Vagina (tissue), 2 donors: ENCODE measurements around the gene DBET.
"Not testable (repeated sequence)": the region's sequence is repeated elsewhere in the genome, so short reads cannot be mapped to it uniquely, and the experiment has no call there.

ENCODE experiments used
- CTCF ChIP-seq, 3 experiments: fragments of 450-650 bp in 2 of 3; fragments of 200-600 bp in 1 of 3; sonication (generic) in 1 of 3; IDR thresholded peaks; one replicate each; pipeline ENCODE4 v1.5.1; 2017 to 2019; ENCODE audit warnings: antibody characterized with exemption in 3 of 3, mild to moderate bottlenecking in 2 of 3, moderate library complexity in 2 of 3
- POLR2A ChIP-seq, 2 donors: fragments of 450-650 bp; IDR thresholded peaks; one replicate each; pipeline ENCODE4 v1.6.1; 2017; ENCODE audit warnings: antibody characterized with exemption in 2 of 2, mild to moderate bottlenecking in 2 of 2, moderate library complexity in 2 of 2
- POLR2AphosphoS5 ChIP-seq, 2 donors: sonication (generic); formaldehyde crosslinking; IDR thresholded peaks; one replicate each; pipeline ENCODE4 v1.9.0; 2017; ENCODE audit warnings: antibody characterized with exemption in 2 of 2, mild to moderate bottlenecking in 2 of 2, low read depth in 1 of 2; ENCODE audit not compliant: insufficient read depth in 1 of 2

DNA sequence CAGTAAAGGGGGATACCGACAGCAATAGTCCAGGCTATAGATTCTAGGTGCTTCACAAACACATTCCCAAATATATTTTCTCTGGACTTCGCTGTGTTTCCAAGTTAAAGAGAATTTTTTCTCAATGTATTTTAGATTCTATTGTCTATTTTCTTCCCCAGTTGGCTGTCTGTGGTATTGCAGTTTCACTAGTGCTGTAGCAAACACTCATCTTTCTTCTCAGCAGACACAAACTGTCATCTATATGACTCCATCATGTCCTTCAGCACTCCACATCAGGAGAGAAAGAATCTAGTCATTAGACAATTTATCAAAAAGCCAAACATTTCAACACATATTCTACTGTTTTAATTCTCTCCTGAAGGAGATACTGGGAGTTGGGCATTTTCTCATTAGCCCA is at the start of gene DBET:
- not testable (repeated sequence) for TF ChIP-seq CTCF (IDR thresholded peaks at IDR 0.05); POLR2A (IDR thresholded peaks at IDR 0.05); POLR2AphosphoS5 (IDR thresholded peaks at IDR 0.05; ENCODE audit: insufficient read depth in 1 of 2, low read depth in 1 of 2)
